ENCODE measurements around the gene CCL16.

- TF ChIP-seq CTCF (IDR thresholded peaks at IDR 0.05; ENCODE audit: poor library complexity, severe bottlenecking) (no peak), EP300 (conservative IDR thresholded peaks at IDR 0.05; ENCODE audit: poor library complexity, severe bottlenecking) (no peak), POLR2AphosphoS5 (IDR thresholded peaks at IDR 0.05) (no peak), EZH2 (IDR thresholded peaks at IDR 0.05; ENCODE audit: borderline replicate concordance, insufficient read depth, low read length, poor library complexity, severe bottlenecking) (no peak)
- TF ChIP-seq, protein P1, sequence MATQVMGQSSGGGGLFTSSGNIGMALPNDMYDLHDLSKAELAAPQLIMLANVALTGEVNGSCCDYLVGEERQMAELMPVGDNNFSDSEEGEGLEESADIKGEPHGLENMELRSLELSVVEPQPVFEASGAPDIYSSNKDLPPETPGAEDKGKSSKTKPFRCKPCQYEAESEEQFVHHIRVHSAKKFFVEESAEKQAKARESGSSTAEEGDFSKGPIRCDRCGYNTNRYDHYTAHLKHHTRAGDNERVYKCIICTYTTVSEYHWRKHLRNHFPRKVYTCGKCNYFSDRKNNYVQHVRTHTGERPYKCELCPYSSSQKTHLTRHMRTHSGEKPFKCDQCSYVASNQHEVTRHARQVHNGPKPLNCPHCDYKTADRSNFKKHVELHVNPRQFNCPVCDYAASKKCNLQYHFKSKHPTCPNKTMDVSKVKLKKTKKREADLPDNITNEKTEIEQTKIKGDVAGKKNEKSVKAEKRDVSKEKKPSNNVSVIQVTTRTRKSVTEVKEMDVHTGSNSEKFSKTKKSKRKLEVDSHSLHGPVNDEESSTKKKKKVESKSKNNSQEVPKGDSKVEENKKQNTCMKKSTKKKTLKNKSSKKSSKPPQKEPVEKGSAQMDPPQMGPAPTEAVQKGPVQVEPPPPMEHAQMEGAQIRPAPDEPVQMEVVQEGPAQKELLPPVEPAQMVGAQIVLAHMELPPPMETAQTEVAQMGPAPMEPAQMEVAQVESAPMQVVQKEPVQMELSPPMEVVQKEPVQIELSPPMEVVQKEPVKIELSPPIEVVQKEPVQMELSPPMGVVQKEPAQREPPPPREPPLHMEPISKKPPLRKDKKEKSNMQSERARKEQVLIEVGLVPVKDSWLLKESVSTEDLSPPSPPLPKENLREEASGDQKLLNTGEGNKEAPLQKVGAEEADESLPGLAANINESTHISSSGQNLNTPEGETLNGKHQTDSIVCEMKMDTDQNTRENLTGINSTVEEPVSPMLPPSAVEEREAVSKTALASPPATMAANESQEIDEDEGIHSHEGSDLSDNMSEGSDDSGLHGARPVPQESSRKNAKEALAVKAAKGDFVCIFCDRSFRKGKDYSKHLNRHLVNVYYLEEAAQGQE (IDR thresholded peaks at IDR 0.05; ENCODE audit: borderline replicate concordance): no peak
Measured at GRCh38 chr17:35963663-35964062, 17.6 kb downstream of the CCL16 start.
